Activated CD8-positive, alpha-beta memory T cell treated with anti-CD3 and anti-CD28 coated beads for 36 hours (primary cell): ENCODE data around the gene PON3. TPM values are rescaled to one million over a fixed set of nuclear protein-coding genes. Genes with fewer than 3 reads are reported as not detected.
"Not testable (repeated sequence)": the region's sequence is repeated elsewhere in the genome, so short reads cannot be mapped to it uniquely, and the experiment has no call there.

ENCODE experiments used
- CTCF ChIA-PET: fragments of 350-600 bp; sonication (Branson Sonifier 250); formaldehyde crosslinking; loops from one replicate; lab custom pipeline; 2021; ENCODE audit warnings: antibody characterized with exemption; lab: Charles Lee
- POLR2A ChIA-PET: fragments of 350-600 bp; sonication (Branson Sonifier 250); formaldehyde crosslinking; loops from one replicate; lab custom pipeline; 2021; ENCODE audit warnings: antibody characterized with exemption; lab: Charles Lee
- total RNA-seq, 2 experiments: library from RNA; stranded (reverse); gene quantifications; one replicate each; pipeline ENCODE4 v1.2.3, GENCODE V29; 2021

PON3 gene
- total RNA-seq, 2 experiments from 2014 or later, result not detected

DNA sequence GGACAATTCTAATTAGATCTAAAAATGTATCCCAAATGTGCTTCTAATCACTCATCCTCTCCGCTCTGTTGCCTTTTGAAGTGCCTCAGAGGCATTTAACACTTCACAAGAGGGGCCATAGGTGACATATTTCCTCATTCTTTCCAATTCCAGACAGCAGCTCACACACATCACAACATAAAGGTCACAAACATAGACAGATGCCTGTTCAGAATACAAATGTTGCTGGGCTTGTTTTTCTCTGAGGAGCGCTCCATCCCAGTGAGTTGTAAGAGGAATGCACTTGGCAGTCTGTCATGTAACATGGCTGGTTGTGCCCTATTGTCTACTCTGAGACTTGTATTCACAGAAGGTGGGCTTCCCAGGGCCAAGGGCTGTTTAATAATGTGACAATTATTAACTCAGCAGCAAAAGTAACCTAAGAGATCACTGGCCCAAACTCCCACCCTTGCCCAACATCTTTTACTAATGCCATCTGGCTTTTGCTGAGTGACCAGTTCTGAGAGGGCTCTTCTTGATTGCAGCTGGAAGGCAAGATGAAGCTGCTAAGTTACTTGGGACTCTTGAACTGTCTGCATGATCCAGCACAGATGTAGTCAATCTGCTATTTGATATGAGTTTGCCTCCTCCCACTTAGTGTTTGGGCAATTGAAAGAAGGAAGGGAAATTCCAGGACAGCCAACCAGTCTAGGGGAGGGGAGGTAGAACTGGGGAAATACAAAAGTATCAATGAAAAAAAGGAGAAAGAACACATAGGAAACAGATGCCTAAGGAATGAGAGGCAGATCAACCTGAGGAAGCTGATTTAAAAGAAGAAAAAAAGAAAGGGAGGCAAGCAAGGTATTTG lies 25.0 kb upstream of the PON3 start:
- POLR2A ChIA-PET, result no interaction called here
- CTCF ChIA-PET, result no interaction called here

DNA sequence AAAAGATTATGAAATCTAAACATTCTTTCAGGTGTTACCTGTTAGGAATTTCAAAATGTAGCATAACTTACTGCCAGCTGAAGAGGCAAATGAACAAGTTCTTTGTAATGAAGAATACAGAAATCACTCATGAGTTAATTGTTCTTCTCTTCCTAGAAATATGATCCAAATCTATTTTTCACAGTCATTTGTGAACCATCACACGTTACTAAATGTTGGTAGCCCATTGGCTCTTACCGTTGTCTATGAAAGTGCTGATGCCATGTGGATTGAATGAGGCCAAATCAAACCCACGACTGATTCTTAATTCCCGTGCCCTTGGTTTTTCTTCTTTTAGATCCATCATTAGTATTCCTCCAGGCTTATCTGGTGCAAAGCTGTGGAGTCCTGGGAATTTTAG lies 15.9 kb upstream of the PON3 start:
- POLR2A ChIA-PET, result no interaction called here
- CTCF ChIA-PET, result no interaction called here

DNA sequence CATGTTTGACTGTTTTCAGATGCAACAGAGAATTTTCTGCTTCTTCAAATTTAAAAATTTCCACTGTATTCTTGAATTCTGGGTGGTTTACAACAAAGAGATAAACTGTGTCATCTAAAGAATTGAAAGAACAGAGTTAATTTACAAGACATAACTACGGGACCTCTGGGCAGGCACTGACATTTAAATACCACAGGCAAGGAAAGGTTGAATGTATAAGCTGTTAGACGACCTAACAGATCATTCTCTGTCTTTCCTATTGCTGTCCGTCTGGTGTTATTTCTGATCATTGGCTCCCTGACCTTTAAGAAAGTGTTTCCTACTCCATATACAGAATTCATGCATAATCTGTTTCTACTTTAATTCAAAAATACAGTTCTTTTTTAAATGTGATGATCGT lies 15.5 kb upstream of the PON3 start:
- CTCF ChIA-PET, result no interaction called here
- POLR2A ChIA-PET, result no interaction called here

DNA sequence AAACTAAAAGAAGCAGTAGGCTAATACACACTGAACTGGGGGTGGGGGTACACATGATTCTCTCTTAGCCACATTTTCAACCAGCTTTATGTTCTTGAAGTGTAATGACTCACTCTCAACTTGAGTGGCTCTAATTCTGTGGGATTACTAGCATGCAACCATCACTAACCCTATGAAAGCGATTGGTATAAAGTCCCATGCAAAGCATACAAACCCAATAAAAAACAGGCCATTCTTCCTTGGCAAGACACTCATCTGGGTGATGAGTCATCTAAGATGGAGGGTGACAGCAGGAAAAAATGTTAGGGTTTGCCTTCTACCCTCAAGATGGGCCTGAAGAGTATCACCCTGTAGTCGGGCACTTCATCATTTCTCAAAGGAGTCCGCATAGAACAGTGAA lies 14.9 kb upstream of the PON3 start:
- CTCF ChIA-PET, result no interaction called here
- POLR2A ChIA-PET, result no interaction called here

DNA sequence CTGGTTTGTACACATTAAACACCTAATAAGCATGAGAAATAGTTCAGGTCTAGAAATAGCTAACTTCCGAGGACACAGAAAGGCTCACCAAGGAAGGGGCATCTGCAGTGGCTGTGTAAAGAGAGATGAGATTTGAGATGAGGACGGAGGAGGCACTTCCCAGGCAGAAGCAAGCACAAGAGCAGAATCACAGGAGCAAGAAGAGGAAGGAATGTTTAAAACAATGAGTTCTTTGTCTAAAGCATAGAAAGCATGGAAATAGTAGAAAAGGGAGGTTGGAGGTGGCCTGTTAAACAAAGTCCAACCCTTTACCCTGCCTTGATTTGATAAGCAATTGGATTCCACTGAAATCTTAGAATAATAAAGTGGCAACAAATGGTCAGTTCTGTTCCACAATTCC lies 11.6 kb upstream of the PON3 start:
- ChIA-PET CTCF (interaction anchor here (2.2 kb wide), 1 partner anchor 12 kb away, joined by 9 read pairs; the partner anchor contains the start of gene PON3), POLR2A (no interaction called here)

DNA sequence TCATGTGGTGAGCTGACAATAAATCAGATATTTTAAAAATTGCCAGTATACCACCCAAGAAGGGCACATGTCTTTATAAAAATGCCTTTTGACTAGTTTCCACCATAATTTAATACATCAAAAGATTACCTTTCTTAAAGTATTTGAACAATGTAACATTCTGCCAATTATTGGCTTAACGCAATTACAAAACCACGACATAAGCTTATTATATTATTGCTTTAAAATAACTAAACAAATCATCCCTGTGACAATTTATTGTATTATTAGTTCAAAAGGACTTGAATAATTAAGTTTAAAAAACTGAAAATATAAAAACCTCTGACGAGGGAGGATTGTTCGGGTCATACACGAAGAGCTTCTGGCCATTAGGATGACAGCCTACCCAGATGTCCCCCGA lies 9.6 kb upstream of the PON3 start:
- ChIA-PET CTCF (interaction anchor here (2.2 kb wide), 1 partner anchor 10 kb away, joined by 9 read pairs; the partner anchor contains the start of gene PON3), POLR2A (no interaction called here)

DNA sequence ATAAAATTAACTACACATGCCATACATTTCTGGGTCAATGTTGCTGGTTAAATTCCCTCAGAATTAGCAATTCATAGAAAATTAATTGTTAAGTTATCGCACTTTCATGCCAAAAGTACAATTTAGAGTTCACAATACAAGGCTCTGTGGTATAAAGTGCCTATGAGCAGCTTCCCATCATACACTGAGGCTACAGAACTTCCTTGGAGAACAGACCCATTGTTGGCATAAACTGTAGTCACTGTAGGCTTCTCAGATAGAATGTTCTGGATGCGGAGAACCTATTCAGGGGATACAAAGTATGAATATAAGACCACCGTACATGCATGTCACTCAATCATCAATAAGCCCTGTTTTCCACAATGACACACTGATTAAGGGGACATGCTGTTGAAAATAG lies 9.0 kb upstream of the PON3 start:
- CTCF ChIA-PET, result no interaction called here
- POLR2A ChIA-PET, result no interaction called here

DNA sequence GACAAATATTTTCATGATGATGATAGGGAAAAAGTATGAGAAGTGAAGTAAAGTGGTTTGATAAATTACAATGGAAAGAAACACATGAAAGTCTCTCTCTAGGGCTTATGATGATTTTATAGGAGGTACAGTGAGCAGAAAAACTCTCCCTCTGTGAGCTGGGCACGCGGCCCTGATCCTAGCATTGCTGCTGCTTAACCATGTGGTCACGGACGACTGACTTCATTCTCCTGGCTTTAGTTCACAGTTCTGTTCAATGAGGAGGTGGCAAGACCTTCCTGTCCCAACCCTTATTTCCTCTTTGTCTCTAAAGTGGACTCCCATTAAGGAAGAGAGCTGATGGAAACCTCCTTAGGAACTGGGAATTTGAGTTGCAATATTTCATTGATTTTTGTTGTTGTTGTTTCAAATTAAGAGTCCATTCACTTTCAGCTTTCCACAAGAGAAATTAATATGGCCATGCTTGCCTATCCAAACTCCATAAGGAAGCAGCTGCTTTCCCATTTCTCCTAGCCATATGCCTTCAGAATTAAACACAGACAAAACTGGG lies 8.2 kb upstream of the PON3 start:
- POLR2A ChIA-PET, result no interaction called here
- CTCF ChIA-PET, result no interaction called here

DNA sequence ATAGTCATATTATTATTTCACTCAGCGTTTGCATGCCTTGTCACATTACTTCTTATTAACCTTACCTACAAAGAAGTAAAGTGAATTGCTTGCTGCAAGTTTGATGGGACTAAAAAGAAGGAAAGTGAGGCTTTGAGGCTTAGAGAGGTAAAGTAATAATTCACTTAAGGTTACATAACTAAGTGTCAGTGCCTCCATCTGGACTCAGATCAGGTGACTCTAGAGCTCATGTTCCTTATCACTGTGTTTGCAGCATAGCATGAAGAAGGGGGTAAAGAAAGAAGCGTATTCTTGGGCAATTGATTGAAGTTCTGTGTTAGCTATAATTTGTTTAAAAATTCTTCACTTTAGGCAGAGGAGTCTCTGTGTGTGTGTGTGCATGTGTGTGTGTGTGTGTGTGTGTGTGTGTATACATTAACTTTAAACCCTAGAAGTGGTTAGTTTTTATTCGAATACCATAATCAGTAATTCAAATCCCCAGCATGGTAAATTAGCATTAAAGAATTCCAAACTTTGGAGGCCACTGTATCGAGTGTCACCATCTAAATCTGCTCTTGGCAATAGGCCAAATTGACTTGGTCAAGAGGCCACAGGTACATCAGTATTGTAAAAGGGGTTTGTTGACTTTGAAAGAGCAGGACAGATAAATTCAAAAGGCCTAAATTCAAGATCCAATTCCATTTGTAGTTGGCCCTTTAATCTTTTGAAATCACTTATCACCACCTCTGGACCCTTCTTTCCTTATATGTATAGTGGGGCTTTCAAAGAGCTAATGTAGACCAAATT lies 2.2 kb upstream of the PON3 start:
- POLR2A ChIA-PET, result no interaction called here
- CTCF ChIA-PET, result no interaction called here

DNA sequence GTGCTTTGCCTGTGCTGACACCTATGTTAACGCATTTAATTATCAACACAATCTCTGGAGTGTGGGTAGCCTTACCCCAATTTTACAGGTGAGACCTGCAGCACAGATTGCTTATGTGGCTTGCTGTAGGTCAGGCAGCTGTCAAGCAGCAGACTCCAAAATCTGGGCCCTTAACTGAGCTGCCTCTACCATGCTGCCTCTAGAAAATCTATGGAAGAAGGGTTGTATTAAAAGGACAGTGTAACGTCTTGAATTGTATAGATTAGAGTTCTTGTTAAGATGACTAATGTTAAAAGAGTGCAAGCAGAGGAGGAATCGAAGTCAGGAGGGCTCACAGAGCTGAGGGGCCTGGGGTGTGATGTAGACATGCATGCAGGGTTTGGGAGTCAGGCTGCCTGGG lies 1.2 kb upstream of the PON3 start:
- CTCF ChIA-PET, result no interaction called here
- POLR2A ChIA-PET, result no interaction called here

DNA sequence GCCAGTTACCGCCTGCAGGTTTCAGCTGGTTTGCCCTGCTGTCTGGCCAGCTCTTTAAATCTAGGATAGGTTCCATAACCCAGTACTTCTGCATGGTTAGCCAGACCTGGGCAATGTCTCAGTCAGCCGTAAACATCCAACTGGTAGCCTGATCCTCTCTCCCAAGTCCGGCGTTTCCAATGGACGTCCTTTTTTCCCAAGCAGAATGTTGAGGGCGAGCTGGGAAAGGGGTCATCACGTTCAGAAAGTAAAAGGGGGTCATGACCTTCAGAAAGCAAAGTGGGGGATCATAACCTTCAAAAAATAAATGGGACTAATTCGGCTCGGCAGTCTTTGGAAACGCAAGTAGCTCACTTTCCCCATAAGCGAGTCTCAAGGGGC lies 430 bp downstream of the PON3 start:
- CTCF ChIA-PET, result interaction anchor here (0.9 to 1.6 kb wide), 3 partner anchors 11 to 81 kb away, joined by 3 to 9 read pairs (median 5); partner anchors contain the start of gene PON2
- POLR2A ChIA-PET, result no interaction called here

DNA sequence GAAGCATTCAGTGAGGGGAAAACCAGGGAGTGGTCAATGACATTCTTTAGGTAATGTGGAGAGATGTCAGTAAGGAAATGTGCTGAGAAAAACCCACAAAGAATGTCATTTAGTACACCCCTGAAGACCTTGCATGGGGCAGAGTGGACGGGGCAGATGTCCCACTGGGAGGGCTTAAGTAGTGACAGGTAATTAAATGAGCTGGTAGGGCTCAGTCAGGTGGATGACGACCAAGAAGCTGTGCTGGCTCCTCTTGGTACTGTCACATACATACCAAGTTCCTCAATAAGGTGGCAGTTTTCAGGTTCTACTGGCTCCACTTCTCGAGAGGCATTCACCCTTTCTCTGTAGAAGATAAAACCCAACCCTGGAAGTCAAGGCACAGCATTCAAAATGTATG lies 1.8 kb downstream of the PON3 start:
- CTCF ChIA-PET, result no interaction called here

DNA sequence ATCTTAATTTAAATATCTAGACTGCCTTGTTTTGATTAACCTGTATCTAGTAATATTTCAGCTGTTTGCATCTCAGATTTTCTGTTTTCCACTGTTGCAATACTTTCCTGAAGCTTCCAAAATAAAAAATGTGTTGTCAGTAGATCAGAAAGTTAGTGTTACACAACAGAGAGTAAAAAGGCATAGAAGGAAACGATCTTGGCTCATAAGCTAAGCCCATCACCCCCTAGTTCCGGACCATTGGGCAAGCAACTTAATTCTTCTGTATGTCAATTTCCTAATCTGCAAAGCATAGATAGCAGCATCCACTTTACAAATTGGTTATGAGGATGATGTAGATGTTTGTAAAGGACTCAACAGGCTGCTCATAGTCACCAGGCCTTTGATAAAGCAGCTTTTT lies 4.4 kb downstream of the PON3 start:
- CTCF ChIA-PET, result no interaction called here
- POLR2A ChIA-PET, result no interaction called here

More for the DNA sequence above, 1.8 kb downstream of the PON3 start:
- POLR2A ChIA-PET, result no interaction called here

DNA sequence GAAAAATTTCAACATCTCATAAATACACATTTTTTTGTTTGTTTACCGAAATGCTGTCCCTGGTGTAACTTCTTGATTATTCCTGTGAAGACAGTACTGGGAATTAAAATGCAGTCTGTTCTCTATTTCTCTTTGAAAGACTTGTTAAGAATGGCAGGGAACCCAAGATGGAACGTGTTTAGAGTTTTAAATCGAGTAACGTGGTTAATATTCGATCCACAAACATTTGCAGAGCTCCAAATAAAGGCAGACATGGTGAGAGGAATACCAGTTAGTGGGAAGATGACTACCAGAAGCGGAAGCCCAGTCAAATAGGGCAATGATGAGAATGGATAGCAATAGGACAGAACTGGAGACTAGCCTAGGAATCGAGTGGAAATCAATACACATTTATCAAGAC lies 6.7 kb downstream of the PON3 start:
- ChIA-PET POLR2A (no interaction called here), CTCF (no interaction called here)

DNA sequence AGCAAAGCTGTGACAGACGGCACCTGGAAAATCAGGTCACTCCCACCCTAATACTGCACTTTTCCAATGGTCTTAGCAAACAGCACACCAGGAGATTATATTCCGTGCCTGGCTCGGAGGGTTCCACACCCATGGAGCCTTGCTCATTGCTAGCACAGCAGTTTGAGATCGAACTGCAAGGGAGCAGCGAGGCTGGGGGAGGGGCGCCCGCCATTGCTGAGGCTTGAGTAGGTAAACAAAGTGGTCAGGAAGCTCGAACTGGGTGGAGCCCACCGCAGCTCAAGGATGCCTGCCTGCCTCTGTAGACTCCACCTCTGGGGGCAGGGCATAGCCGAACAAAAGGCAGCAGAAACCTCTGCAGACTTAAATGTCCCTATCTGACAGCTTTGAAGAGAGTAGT lies 16.7 kb downstream of the PON3 start:
- CTCF ChIA-PET, POLR2A ChIA-PET: not testable (repeated sequence)

DNA sequence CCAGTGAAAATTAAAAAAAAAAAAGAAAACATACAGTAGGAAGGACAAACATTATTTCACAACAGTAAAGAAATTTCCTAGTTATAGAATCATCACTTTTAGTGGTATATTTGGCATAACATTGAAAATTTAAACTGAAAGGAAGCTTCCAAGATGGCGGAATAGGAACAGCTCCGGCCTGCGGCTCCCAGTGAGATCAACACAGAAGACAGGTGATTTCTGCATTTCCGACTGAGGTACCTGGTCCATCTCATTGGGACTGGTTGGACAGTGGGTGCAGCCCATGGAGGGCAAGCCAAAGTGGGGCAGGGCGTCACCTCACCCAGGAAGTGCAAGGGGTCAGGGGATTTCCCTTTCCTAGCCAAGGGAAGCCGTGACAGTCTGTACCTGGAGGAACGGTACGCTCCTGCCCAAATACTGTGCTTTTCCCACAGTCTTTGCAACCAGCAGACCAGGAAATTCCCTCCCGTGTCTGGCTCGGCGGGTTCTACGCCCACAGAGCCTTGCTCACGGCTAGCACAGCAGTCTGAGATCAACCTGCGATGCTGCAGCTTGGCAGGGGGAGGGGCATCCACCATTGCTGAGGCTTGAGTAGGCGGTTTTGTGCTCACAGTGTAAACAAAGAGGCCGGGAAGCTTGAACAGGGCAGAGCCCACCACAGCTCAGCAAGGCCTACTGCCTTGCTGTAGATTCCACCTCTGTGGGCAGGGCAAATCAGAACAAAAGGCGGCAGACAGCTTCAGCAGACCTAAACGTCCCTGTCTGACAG lies 19.4 kb downstream of the PON3 start:
- CTCF ChIA-PET, result no interaction called here
- POLR2A ChIA-PET, result no interaction called here

DNA sequence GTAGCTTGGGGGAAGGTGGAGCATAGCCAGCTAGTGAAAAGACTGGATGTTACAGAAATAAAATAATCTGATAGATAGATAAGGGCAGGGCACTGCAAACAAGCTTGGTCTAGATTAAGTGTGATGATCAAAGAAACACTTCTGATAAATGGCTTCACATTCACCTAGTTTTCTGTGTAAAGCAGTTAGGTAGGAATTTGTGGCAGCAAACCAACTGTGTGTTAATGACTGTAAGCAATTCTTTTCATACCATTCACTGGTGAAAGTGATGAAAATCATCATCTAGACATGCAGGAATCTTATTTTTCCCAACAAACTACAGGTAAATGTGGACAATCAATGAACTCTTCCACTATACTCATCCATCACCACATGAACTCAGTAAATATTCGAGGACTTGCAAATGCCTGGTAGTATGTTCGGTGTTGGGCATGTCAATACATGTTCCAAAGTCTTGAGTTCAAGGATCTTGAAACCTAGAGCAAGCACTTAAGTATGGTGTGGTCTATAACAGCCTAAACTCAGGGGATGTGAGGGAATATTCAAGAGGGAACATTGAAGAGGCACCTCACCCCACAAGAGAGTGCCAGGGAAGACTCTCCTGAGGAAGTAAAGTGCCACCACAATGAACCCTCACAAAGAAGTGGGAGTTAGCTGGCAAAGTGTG lies 20.5 kb downstream of the PON3 start:
- POLR2A ChIA-PET, result no interaction called here
- CTCF ChIA-PET, result no interaction called here

DNA sequence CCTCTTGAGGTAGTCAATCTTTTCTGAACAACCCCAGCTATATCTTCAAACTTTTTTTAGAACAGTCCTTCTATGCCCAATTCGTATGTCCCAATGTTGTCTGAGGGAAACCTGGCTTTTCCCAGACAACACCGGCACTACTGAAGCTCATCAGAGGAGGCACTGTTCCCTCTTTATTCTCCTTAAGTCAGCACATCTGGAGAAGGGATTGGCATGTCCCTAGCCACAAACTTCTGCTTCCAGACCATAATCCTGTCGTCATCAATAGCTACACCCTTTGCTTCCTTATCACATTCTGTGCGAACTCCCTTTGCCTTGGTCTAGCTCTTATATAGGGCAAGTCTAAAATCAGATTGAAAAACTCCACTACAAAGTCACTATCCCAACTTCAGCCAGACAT lies 22.9 kb downstream of the PON3 start:
- ChIA-PET POLR2A (no interaction called here), CTCF (no interaction called here)

DNA sequence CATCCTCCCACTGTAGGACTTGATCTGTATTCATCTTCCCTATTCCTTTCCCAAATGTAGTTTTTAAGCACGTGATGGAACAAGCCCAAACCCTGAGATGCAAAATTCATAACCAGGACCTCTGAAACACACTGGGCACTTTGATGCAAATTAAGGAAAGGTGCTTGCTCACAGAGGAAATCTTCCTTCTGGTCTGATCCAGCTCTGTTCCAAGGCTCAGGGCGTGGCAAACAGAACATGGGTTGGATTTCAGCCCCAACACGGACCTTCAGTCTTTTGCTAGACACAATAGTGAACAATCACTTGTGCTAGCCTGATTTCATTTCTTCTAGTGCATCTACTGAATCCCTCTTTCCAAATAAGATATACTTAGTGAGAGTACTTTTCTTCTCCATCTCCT lies 27.9 kb downstream of the PON3 start:
- ChIA-PET CTCF (no interaction called here), POLR2A (no interaction called here)
